Hepatocyte (in vitro differentiated cells): ENCODE data around the gene UBE2L6. TPM values are rescaled to one million over a fixed set of nuclear protein-coding genes. Genes with fewer than 3 reads are reported as not detected.

Experiments used
- DNase-seq: peaks from one replicate; pipeline ENCODE4 v3.0.0-alpha.2; 2016; ENCODE audit warnings: low spot score
- H2AFZ ChIP-seq: fragments of 200-600 bp; sonication (generic); 2 replicates; pipeline ENCODE4 v1.6.0; 2016; ENCODE audit warnings: antibody characterized with exemption, mild to moderate bottlenecking
- H3K27ac ChIP-seq: fragments of 200-600 bp; sonication (generic); 2 replicates; pipeline ENCODE4 v1.5.1; 2016; ENCODE audit warnings: mild to moderate bottlenecking
- H3K27me3 ChIP-seq: fragments of 200-600 bp; sonication (generic); 2 replicates; pipeline ENCODE4 v1.6.1; 2016
- H3K36me3 ChIP-seq: fragments of 200-600 bp; sonication (generic); replicated peaks from 2 replicates; pipeline ENCODE4 v1.5.1; 2016; ENCODE audit warnings: low read depth; ENCODE audit not compliant: insufficient read depth
- H3K4me1 ChIP-seq: fragments of 200-600 bp; sonication (generic); 2 replicates; pipeline ENCODE4 v1.5.1; 2016; ENCODE audit warnings: mild to moderate bottlenecking, moderate library complexity; ENCODE audit not compliant: insufficient read depth
- H3K4me2 ChIP-seq: fragments of 200-600 bp; sonication (generic); 2 replicates; pipeline ENCODE4 v1.6.0; 2016
- H3K4me3 ChIP-seq: fragments of 200-600 bp; sonication (generic); 2 replicates; pipeline ENCODE4 v1.5.1; 2016; ENCODE audit warnings: mild to moderate bottlenecking
- H3K79me2 ChIP-seq: fragments of 200-600 bp; sonication (generic); 2 replicates; pipeline ENCODE4 v1.6.0; 2017; ENCODE audit warnings: mild to moderate bottlenecking
- H3K9me2 ChIP-seq: fragments of 200-600 bp; sonication (generic); replicated peaks from 2 replicates; pipeline ENCODE4 v1.6.0; 2017; ENCODE audit warnings: mild to moderate bottlenecking; ENCODE audit not compliant: insufficient read depth
- H3K9me3 ChIP-seq: fragments of 200-600 bp; sonication (generic); 2 replicates; pipeline ENCODE4 v1.5.1; 2016; ENCODE audit warnings: low read depth, mild to moderate bottlenecking
- H4K20me1 ChIP-seq: fragments of 200-600 bp; sonication (generic); 2 replicates; pipeline ENCODE4 v1.6.0; 2016; ENCODE audit warnings: mild to moderate bottlenecking; ENCODE audit not compliant: insufficient read depth, poor library complexity, severe bottlenecking
- EZH2 ChIP-seq: fragments of 200-600 bp; sonication (generic); IDR thresholded peaks from 2 replicates; pipeline ENCODE4 v1.6.1; 2016; ENCODE audit warnings: antibody characterized with exemption, mild to moderate bottlenecking, borderline replicate concordance
- EZH2phosphoT487 ChIP-seq: fragments of 200-600 bp; sonication (generic); IDR thresholded peaks from one replicate; pipeline ENCODE4 v1.6.1; 2018; ENCODE audit warnings: antibody characterized with exemption, mild to moderate bottlenecking, low read depth, moderate library complexity; ENCODE audit not compliant: unreplicated experiment, severe bottlenecking
- WGBS: methylation state at CpG from one replicate; pipeline ENCODE4 v1.1.6; 2016; ENCODE audit warnings: low lambda C conversion rate; ENCODE audit errors: missing lambda C conversion rate; 5-methylcytosine and 5-hydroxymethylcytosine counted together
- polyA plus RNA-seq: library from polyadenylated mRNA; unstranded; fragments of >200 nt; fragmentation: Nextera tagmentation; extraction: Ambion mirVana; gene quantifications from 2 replicates; pipeline ENCODE4 v1.2.1, GENCODE V29; 2016
- total RNA-seq: library from RNA; depleted of rRNA; stranded (reverse); fragments of >200 nt; gene quantifications from 2 replicates; pipeline ENCODE4 v1.2.3, GENCODE V29; 2014
- TF ChIP-seq, protein P1 (sequence below): fragments of 200-600 bp; sonication (generic); IDR thresholded peaks from 2 replicates; pipeline ENCODE4 v1.5.1; 2016; ENCODE audit warnings: antibody characterized with exemption, mild to moderate bottlenecking; ENCODE audit not compliant: poor library complexity

The UBE2L6 gene
- total and polyA plus RNA-seq, 2 experiments from 2014 or later, result 45.7 to 113 TPM

DNA sequence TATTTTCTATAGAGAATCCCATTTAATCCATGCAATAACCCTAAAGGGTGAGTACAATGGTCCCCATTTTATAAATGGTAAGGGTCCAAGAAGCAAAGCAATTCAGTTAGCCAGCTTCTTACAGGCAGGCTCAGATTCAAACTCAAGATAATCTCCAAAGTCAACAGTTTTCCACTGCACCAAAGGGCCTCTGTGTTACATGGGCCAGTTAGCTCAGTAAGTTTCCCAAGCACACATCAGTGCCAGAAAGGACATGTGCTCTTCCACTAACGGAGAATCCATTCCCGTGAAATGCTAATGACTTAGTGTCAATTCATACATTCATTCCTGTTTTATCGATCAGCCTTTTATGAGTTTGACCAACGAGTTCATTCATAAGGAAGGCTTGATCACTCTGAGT is 63.0 kb downstream of the UBE2L6 start:
- peaks cover 10% of the 10 kb centered on the region for H3K4me1 ChIP-seq
- no peaks in the 10 kb centered on the region for H3K79me2 ChIP-seq
- no peaks in the 10 kb centered on the region for H3K27me3 ChIP-seq
- no peaks in the 10 kb centered on the region for H4K20me1 ChIP-seq
- no peaks in the 10 kb centered on the region for H3K9me2 ChIP-seq
- H3K9me3 ChIP-seq, result no peaks in the 10 kb centered on the region
- DNase-seq, result no peak
- no peak overlapping the region for H3K4me2 ChIP-seq
- H3K27ac ChIP-seq, result no peak overlapping the region
- no peaks in the 10 kb centered on the region for H3K36me3 ChIP-seq
- H2AFZ ChIP-seq, result no peak overlapping the region
- 88% methylated on average over 4 of the region's 4 CpGs for WGBS
- H3K4me3 ChIP-seq, result no peak overlapping the region
- TF ChIP-seq EZH2 (no peak), EZH2phosphoT487 (no peak)
- TF ChIP-seq, protein P1, sequence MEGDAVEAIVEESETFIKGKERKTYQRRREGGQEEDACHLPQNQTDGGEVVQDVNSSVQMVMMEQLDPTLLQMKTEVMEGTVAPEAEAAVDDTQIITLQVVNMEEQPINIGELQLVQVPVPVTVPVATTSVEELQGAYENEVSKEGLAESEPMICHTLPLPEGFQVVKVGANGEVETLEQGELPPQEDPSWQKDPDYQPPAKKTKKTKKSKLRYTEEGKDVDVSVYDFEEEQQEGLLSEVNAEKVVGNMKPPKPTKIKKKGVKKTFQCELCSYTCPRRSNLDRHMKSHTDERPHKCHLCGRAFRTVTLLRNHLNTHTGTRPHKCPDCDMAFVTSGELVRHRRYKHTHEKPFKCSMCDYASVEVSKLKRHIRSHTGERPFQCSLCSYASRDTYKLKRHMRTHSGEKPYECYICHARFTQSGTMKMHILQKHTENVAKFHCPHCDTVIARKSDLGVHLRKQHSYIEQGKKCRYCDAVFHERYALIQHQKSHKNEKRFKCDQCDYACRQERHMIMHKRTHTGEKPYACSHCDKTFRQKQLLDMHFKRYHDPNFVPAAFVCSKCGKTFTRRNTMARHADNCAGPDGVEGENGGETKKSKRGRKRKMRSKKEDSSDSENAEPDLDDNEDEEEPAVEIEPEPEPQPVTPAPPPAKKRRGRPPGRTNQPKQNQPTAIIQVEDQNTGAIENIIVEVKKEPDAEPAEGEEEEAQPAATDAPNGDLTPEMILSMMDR, result no peak

DNA sequence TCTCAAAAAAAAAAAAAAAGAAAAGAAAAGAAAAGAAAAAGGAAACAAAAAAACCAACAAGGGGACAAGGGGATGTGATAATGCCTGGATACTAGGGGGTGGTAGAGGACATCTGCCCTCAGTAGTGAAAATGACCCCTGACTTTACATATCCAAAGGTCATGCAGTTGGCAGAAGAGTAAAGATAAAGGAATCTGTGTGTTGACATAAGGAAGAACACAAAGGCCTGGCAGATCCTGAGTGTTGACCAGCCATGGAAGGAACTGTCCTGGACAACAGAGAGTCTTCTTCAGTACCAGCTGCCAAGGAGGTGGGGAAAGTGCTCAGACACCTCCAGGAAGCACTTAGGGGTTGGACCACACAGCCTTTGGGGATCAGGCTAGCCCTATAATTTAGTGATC is 64.6 kb downstream of the UBE2L6 start:
- no peak overlapping the region for H3K27ac ChIP-seq

DNA sequence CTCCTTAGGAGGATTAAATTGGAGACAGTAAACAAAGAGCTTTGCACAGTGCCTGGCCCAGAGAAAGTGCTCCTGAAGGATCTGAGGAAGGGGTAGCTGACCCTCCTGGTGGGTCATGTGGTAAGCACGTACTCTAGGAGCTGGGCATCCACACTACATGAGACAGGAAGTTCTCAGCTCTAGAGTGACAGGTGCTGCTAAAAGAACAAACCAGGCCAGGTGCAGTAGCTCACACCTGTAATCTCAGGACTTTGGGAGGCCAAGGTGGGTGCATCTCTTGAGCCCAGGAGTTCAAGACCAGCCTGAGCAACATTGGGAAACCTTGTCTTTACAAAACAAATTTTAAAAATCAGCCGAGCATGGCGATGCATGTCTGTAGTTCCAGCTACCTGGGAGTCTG is 65.1 kb downstream of the UBE2L6 start:
- TF ChIP-seq, protein P1, result no peak
- no peak for TF ChIP-seq EZH2phosphoT487
- TF ChIP-seq EZH2, result no peak
- H3K27me3 ChIP-seq, result no peaks in the 10 kb centered on the region
- no peaks in the 10 kb centered on the region for H3K36me3 ChIP-seq
- no peak overlapping the region for H3K4me2 ChIP-seq
- H3K4me1 ChIP-seq, result peaks cover 28% of the 10 kb centered on the region
- no peak overlapping the region for H3K27ac ChIP-seq
- H3K9me3 ChIP-seq, result no peaks in the 10 kb centered on the region
- no peaks in the 10 kb centered on the region for H4K20me1 ChIP-seq
- no peaks in the 10 kb centered on the region for H3K79me2 ChIP-seq
- 92% methylated on average over 3 of the region's 3 CpGs for WGBS
- no peak overlapping the region for H3K4me3 ChIP-seq
- no peaks in the 10 kb centered on the region for H3K9me2 ChIP-seq
- DNase-seq, result no peak
- H2AFZ ChIP-seq, result no peak overlapping the region

More for the DNA sequence above, 64.6 kb downstream of the UBE2L6 start:
- Histone ChIP-seq H3K27me3 (no peaks in the 10 kb centered on the region), H2AFZ (no peak overlapping the region), H3K79me2 (no peaks in the 10 kb centered on the region), H3K4me2 (no peak overlapping the region), H3K4me1 (peaks cover 25% of the 10 kb centered on the region), H4K20me1 (no peaks in the 10 kb centered on the region), H3K9me2 (no peaks in the 10 kb centered on the region), H3K4me3 (no peak overlapping the region), H3K36me3 (no peaks in the 10 kb centered on the region), H3K9me3 (no peaks in the 10 kb centered on the region)
- TF ChIP-seq EZH2 (no peak), EZH2phosphoT487 (no peak)
- TF ChIP-seq, protein P1, result no peak
- DNase-seq, result no peak

DNA sequence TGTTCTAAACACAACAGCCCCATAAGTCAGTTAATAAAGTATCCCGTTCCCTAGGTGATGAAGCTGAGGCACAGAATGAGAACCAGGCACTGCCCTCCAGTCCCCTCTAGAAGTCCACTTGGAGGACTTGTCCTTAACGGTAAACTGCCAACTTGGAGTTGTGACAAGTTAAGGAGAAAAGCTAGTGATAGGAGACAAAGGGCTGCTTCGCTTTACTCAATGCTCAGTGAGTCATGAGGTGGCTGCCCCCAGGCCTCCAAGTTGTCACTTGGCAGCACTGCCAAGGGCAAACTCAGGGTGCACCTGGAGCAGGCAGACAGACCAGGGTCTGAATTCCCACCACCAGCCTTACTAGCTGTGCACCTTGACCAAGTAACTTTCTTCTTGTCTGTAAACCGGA is 65.5 kb downstream of the UBE2L6 start:
- Histone ChIP-seq H3K27ac (no peak overlapping the region), H3K4me2 (no peak overlapping the region), H4K20me1 (no peaks in the 10 kb centered on the region), H3K4me1 (peaks cover 31% of the 10 kb centered on the region), H3K9me3 (no peaks in the 10 kb centered on the region), H3K4me3 (no peak overlapping the region), H3K9me2 (no peaks in the 10 kb centered on the region), H2AFZ (no peak overlapping the region), H3K27me3 (no peaks in the 10 kb centered on the region), H3K36me3 (no peaks in the 10 kb centered on the region), H3K79me2 (no peaks in the 10 kb centered on the region)
- TF ChIP-seq, protein P1, result no peak
- TF ChIP-seq EZH2phosphoT487 (no peak), EZH2 (no peak)
- no peak for DNase-seq
- WGBS, result 79% methylated on average over 4 of the region's 4 CpGs
